IMR-90 (cell line): ENCODE results near the gene ACTBL2.

ENCODE experiments used
- CEBPB ChIP-seq: IDR thresholded peaks from 2 replicates; pipeline ENCODE4 v1.6.1; 2012; ENCODE audit warnings: low read depth, low read length, improper control_type of control experiment
- POLR2A ChIP-seq: IDR thresholded peaks from 2 replicates; pipeline ENCODE4 v1.6.1; 2012; ENCODE audit warnings: mild to moderate bottlenecking, low read depth, low read length
- RFX5 ChIP-seq: IDR thresholded peaks from 2 replicates; pipeline ENCODE4 v1.8.0; 2012; ENCODE audit warnings: low read depth, mild to moderate bottlenecking, low read length, moderate library complexity
- TF ChIP-seq, protein P1 (sequence below): conservative IDR thresholded peaks from 2 replicates; pipeline ENCODE4 v1.5.1; 2012; ENCODE audit warnings: mild to moderate bottlenecking, low read depth, low read length, improper control_type of control experiment

DNA sequence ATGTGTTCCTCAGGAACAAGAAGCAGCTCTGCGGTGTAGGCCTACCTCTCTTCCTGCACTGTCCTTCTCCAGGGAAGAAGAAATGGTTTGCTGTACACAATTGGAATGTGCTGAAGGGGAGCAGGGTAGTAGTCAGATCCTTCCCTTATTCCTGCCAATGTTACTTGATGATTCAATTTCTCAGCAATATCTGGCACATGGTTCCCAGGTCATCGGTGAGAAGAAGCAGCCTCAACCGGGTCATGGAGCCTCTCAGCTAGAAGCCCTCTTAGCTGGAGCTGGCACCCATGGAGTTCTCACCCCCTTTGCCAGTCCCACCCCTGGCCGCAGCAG lies 36.9 kb downstream of the ACTBL2 start:
- TF ChIP-seq, protein P1, sequence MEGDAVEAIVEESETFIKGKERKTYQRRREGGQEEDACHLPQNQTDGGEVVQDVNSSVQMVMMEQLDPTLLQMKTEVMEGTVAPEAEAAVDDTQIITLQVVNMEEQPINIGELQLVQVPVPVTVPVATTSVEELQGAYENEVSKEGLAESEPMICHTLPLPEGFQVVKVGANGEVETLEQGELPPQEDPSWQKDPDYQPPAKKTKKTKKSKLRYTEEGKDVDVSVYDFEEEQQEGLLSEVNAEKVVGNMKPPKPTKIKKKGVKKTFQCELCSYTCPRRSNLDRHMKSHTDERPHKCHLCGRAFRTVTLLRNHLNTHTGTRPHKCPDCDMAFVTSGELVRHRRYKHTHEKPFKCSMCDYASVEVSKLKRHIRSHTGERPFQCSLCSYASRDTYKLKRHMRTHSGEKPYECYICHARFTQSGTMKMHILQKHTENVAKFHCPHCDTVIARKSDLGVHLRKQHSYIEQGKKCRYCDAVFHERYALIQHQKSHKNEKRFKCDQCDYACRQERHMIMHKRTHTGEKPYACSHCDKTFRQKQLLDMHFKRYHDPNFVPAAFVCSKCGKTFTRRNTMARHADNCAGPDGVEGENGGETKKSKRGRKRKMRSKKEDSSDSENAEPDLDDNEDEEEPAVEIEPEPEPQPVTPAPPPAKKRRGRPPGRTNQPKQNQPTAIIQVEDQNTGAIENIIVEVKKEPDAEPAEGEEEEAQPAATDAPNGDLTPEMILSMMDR = no peak
- TF ChIP-seq POLR2A = no peak
- TF ChIP-seq RFX5 = no peak
- TF ChIP-seq CEBPB = no peak
